Testis (tissue), 2 donors: ENCODE results near the gene ATOSB.

Experiments used
- CTCF ChIP-seq, 3 experiments: fragments of 450-650 bp in 2 of 3; fragments of 200-600 bp in 1 of 3; sonication (generic) in 1 of 3; IDR thresholded peaks; one replicate each; pipeline ENCODE4 v1.5.1; 2016 to 2019; ENCODE audit warnings: antibody characterized with exemption in 3 of 3, mild to moderate bottlenecking in 2 of 3, moderate library complexity in 1 of 3
- POLR2A ChIP-seq: fragments of 450-650 bp; IDR thresholded peaks from one replicate; pipeline ENCODE4 v1.6.1; 2017; ENCODE audit warnings: antibody characterized with exemption, mild to moderate bottlenecking, moderate library complexity

- TF ChIP-seq CTCF (IDR thresholded peaks at IDR 0.05) = no peak
- no peak for TF ChIP-seq POLR2A
Measured at GRCh38 chr9:35078066-35078465, 37.6 kb downstream of the ATOSB start.
